Gastroesophageal sphincter (tissue), 3 donors: Measurements from ENCODE around the gene MAN2A2.
"Not testable (repeated sequence)": the region's sequence is repeated elsewhere in the genome, so short reads cannot be mapped to it uniquely, and the experiment has no call there.

Experiments used
- EP300 ChIP-seq: sonication (generic); formaldehyde crosslinking; IDR thresholded peaks from one replicate; pipeline ENCODE4 v1.6.1; 2017; ENCODE audit warnings: antibody characterized with exemption, mild to moderate bottlenecking
- POLR2A ChIP-seq, 2 donors: fragments of 450-650 bp; IDR thresholded peaks; one replicate each; pipeline ENCODE4 v1.6.1; 2017; ENCODE audit warnings: antibody characterized with exemption in 2 of 2, mild to moderate bottlenecking in 2 of 2, moderate library complexity in 1 of 2
- POLR2AphosphoS5 ChIP-seq: sonication (generic); formaldehyde crosslinking; IDR thresholded peaks from one replicate; pipeline ENCODE4 v1.6.1; 2017; ENCODE audit warnings: antibody characterized with exemption
- TF ChIP-seq, protein P1 (sequence below), 4 experiments: fragments of 200-600 bp in 2 of 4; fragments of 450-650 bp in 2 of 4; sonication (generic) in 1 of 4; IDR thresholded peaks; one replicate each; pipeline ENCODE4 v1.5.1; 2017 to 2019; ENCODE audit warnings: antibody characterized with exemption in 4 of 4, mild to moderate bottlenecking in 2 of 4, moderate library complexity in 2 of 4

DNA sequence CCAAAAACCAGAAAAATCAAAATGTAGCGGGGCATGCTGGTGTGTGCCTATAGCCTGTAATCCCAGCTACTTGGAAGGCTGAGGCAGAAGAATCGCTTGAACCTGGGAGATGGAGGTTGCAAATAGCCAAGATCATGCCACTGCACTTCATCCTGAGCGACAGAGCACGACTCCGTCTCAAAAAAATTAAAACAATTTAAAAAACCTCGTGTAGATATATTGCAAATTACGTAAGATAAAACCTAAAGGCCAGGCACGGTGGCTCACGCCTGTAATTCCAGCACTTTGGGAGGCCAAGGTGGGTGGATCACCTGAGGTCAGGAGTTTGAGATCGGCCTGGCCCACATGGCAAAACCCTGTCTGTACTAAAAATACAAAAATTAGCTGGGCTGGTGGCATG is 23.7 kb downstream of the MAN2A2 start:
- TF ChIP-seq EP300; POLR2A (IDR thresholded peaks at IDR 0.05); POLR2AphosphoS5: not testable (repeated sequence)
- TF ChIP-seq, protein P1, sequence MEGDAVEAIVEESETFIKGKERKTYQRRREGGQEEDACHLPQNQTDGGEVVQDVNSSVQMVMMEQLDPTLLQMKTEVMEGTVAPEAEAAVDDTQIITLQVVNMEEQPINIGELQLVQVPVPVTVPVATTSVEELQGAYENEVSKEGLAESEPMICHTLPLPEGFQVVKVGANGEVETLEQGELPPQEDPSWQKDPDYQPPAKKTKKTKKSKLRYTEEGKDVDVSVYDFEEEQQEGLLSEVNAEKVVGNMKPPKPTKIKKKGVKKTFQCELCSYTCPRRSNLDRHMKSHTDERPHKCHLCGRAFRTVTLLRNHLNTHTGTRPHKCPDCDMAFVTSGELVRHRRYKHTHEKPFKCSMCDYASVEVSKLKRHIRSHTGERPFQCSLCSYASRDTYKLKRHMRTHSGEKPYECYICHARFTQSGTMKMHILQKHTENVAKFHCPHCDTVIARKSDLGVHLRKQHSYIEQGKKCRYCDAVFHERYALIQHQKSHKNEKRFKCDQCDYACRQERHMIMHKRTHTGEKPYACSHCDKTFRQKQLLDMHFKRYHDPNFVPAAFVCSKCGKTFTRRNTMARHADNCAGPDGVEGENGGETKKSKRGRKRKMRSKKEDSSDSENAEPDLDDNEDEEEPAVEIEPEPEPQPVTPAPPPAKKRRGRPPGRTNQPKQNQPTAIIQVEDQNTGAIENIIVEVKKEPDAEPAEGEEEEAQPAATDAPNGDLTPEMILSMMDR (IDR thresholded peaks at IDR 0.05) = not testable (repeated sequence)
